Erythroblast (primary cell): ENCODE results near the gene OTUB1.

Experiments
- GATA1 ChIP-seq: IDR thresholded peaks from 2 replicates; pipeline ENCODE4 v1.6.1; 2011; ENCODE audit warnings: low read depth, mild to moderate bottlenecking, control low read depth, low read length, moderate library complexity
- POLR2A ChIP-seq: IDR thresholded peaks from 2 replicates; pipeline ENCODE4 v1.6.1; 2011; ENCODE audit warnings: mild to moderate bottlenecking, low read length

- TF ChIP-seq POLR2A (no peak), GATA1 (no peak)
Measured at GRCh38 chr11:64040684-64041322, 54.6 kb downstream of the OTUB1 start.
